HG02798 (cell line): Measurements from ENCODE around the gene SFTPB.

Source experiments
- ATAC-seq: cut with Tn5 transposase; IDR thresholded peaks from one replicate; pipeline ENCODE4 v1.9.1; 2021; ENCODE audit warnings: mild to moderate bottlenecking; ENCODE audit not compliant: unreplicated experiment, poor library complexity

Gene SFTPB

GRCh38 chr2:85703329-85703728, 35.3 kb upstream of the SFTPB start:
- no peak for ATAC-seq

- ATAC-seq, result no peak
These were observed 34.8 kb upstream of the SFTPB start for GRCh38 chr2:85702800-85703199.

GRCh38 chr2:85702172-85702571, 34.2 kb upstream of the SFTPB start:
- ATAC-seq, result no peak

- no peak for ATAC-seq
These were observed 31.3 kb upstream of the SFTPB start for GRCh38 chr2:85699325-85699724.

- no peak for ATAC-seq
These were observed 30.9 kb upstream of the SFTPB start for GRCh38 chr2:85698880-85699254.

- ATAC-seq, result no peak
These were observed 30.3 kb upstream of the SFTPB start for GRCh38 chr2:85698184-85698879.

GRCh38 chr2:85697716-85698115, 29.7 kb upstream of the SFTPB start:
- ATAC-seq, result no peak

GRCh38 chr2:85697096-85697495, 29.1 kb upstream of the SFTPB start:
- ATAC-seq, result no peak

- ATAC-seq, result no peak
These were observed 28.0 kb upstream of the SFTPB start for GRCh38 chr2:85695691-85696668.

- ATAC-seq, result no peak
These were observed 27.1 kb upstream of the SFTPB start for GRCh38 chr2:85695121-85695520.

- no peak for ATAC-seq
These were observed 26.3 kb upstream of the SFTPB start, which contains the start of gene GNLY for GRCh38 chr2:85694052-85695025. Gene GNLY (plus strand): TSS chr2:85694358. CDS start chr2:85694419, 61 bp downstream.

GRCh38 chr2:85692039-85692645, 24.1 kb upstream of the SFTPB start:
- no peak for ATAC-seq

- no peak for ATAC-seq
These were observed 22.9 kb upstream of the SFTPB start for GRCh38 chr2:85690932-85691331.

GRCh38 chr2:85684806-85685205, 16.8 kb upstream of the SFTPB start:
- no peak for ATAC-seq

- ATAC-seq, result no peak
These were observed 16.4 kb upstream of the SFTPB start for GRCh38 chr2:85684380-85684779.

- ATAC-seq, result no peak
These were observed 14.4 kb upstream of the SFTPB start for GRCh38 chr2:85682378-85682777.

GRCh38 chr2:85681776-85682175, 13.8 kb upstream of the SFTPB start:
- no peak for ATAC-seq

- no peak for ATAC-seq
These were observed 13.4 kb upstream of the SFTPB start for GRCh38 chr2:85681372-85681763.

GRCh38 chr2:85680707-85681371, 12.8 kb upstream of the SFTPB start:
- ATAC-seq, result no peak
